ENCODE results near the gene MRPL43. TPM values are rescaled to one million over a fixed set of nuclear protein-coding genes. Genes with fewer than 3 reads are reported as not detected.

MRPL43 gene
- total and polyA plus RNA-seq, 2 donors (not counting 1 experiment from before 2014, with no cell fraction given): 56.2 to 99.4 TPM

- H3K27me3 ChIP-seq (replicated peaks in 1 of 4; ENCODE audit: control extremely low read depth in 1 of 4, control insufficient read depth in 3 of 4, insufficient read depth in 4 of 4, low read length in 3 of 4): no peaks in the 10 kb centered on the region
- TF ChIP-seq CTCF (IDR thresholded peaks at IDR 0.05): no peak
- TF ChIP-seq EZH2 (IDR thresholded peaks at IDR 0.05; ENCODE audit: borderline replicate concordance, insufficient read depth, low read depth, low read length, poor library complexity, severe bottlenecking): no peak
Observed at GRCh38 chr10:100993986-100994708, 6.8 kb upstream of the MRPL43 start.

GRCh38 chr10:100989088-100989487 lies 1.8 kb upstream of the MRPL43 start:
- Histone ChIP-seq H3K27me3 (replicated peaks in 1 of 4; ENCODE audit: control extremely low read depth in 1 of 4, control insufficient read depth in 3 of 4, insufficient read depth in 4 of 4, low read length in 3 of 4) (no peaks in the 10 kb centered on the region), H3K9ac (ENCODE audit: low read length) (no peak overlapping the region), H3K4me2 (replicated peaks; ENCODE audit: low read depth, low read length, poor library complexity, severe bottlenecking) (peak overlapping the region; percentile 82), H2AFZ (ENCODE audit: insufficient read depth, low read depth, low read length, poor library complexity, severe bottlenecking) (no peak overlapping the region), H4K20me1 (ENCODE audit: control insufficient read depth, insufficient read depth, low read length, poor library complexity, severe bottlenecking) (peaks cover 22% of the 10 kb centered on the region), H3K27ac (ENCODE audit: low read length in 2 of 2) (no peak overlapping the region), H3K79me2 (ENCODE audit: control insufficient read depth, insufficient read depth, low read length) (peaks cover 47% of the 10 kb centered on the region), H3K9me3 (ENCODE audit: control extremely low read depth in 1 of 3, control insufficient read depth in 2 of 3, insufficient read depth in 1 of 3, low read length in 2 of 3) (no peaks in the 10 kb centered on the region), H3K4me3 (ENCODE audit: control extremely low read depth in 1 of 5, extremely low read depth in 1 of 5, insufficient read depth in 1 of 5, low read depth in 2 of 5, low read length in 4 of 5) (no peak overlapping the region), H3K36me3 (replicated peaks in 1 of 2; ENCODE audit: control extremely low read depth in 1 of 2, control insufficient read depth in 1 of 2, extremely low read depth in 1 of 2, insufficient read depth in 2 of 2, low read length in 1 of 2) (peaks cover 0 to 30% of the 10 kb centered on the region in 2 experiments), H3K4me1 (ENCODE audit: control insufficient read depth in 2 of 2, insufficient read depth in 2 of 2, low read length in 2 of 2) (peaks cover 18 to 28% of the 10 kb centered on the region in 2 donors)
- intact Hi-C loops (cut with micrococcal nuclease): no loop called here
- DNase-seq (no peak), ATAC-seq (ENCODE audit: low read depth) (no peak)
- Mint-ChIP-seq H3K27ac (no peak overlapping the region), H3K4me1 (peaks cover 36% of the 10 kb centered on the region), H3K9me3 (ENCODE audit: insufficient read depth) (no peaks in the 10 kb centered on the region), H3K4me3 (no peak overlapping the region), H3K27me3 (no peaks in the 10 kb centered on the region)
- no peak for TF ChIP-seq CTCF (IDR thresholded peaks at IDR 0.05)
- 97% methylated on average over 16 of the region's 21 CpGs for WGBS (ENCODE audit: insufficient coverage)
- ChIA-PET CTCF (interaction anchor here (0.7 to 5.6 kb wide), 6 partner anchors 8 to 71 kb away, joined by 3 to 49 read pairs (median 6); partner anchors contain the start of gene LZTS2), POLR2A (no interaction called here)

More at GRCh38 chr10:100993986-100994708, 6.8 kb upstream of the MRPL43 start:
- H3K79me2 ChIP-seq (ENCODE audit: control insufficient read depth, insufficient read depth, low read length): peaks cover 15% of the 10 kb centered on the region
- H3K27ac Mint-ChIP-seq: peak overlapping the region; percentile 5
- POLR2A ChIA-PET: no interaction called here
- intact Hi-C loops (cut with micrococcal nuclease): no loop called here
- peaks cover 14 to 25% of the 10 kb centered on the region in 2 donors for H3K4me1 ChIP-seq (ENCODE audit: control insufficient read depth in 2 of 2, insufficient read depth in 2 of 2, low read length in 2 of 2)
- CTCF ChIA-PET: interaction anchor here (1.8 kb wide), 1 partner anchor 20 kb away, joined by 7 read pairs; no protein-coding TSS in a partner anchor
- H3K36me3 ChIP-seq (replicated peaks in 1 of 2; ENCODE audit: control extremely low read depth in 1 of 2, control insufficient read depth in 1 of 2, extremely low read depth in 1 of 2, insufficient read depth in 2 of 2, low read length in 1 of 2): peaks cover 0 to 30% of the 10 kb centered on the region in 2 experiments
- no peak overlapping the region for H3K4me3 ChIP-seq (ENCODE audit: control extremely low read depth in 1 of 5, extremely low read depth in 1 of 5, insufficient read depth in 1 of 5, low read depth in 2 of 5, low read length in 4 of 5)
- peaks cover 9% of the 10 kb centered on the region for H4K20me1 ChIP-seq (ENCODE audit: control insufficient read depth, insufficient read depth, low read length, poor library complexity, severe bottlenecking)
- ATAC-seq (ENCODE audit: low read depth): no peak
- H3K4me3 Mint-ChIP-seq: no peak overlapping the region
- peaks cover 25% of the 10 kb centered on the region for H3K4me1 Mint-ChIP-seq
- no peaks in the 10 kb centered on the region for H3K9me3 ChIP-seq (ENCODE audit: control extremely low read depth in 1 of 3, control insufficient read depth in 2 of 3, insufficient read depth in 1 of 3, low read length in 2 of 3)
- H3K27me3 Mint-ChIP-seq: no peaks in the 10 kb centered on the region
- no peak overlapping the region for H3K4me2 ChIP-seq (replicated peaks; ENCODE audit: low read depth, low read length, poor library complexity, severe bottlenecking)
- H3K27ac ChIP-seq (ENCODE audit: low read length in 2 of 2): no peak overlapping the region
- no peaks in the 10 kb centered on the region for H3K9me3 Mint-ChIP-seq (ENCODE audit: insufficient read depth)
- H3K9ac ChIP-seq (ENCODE audit: low read length): no peak overlapping the region
- H2AFZ ChIP-seq (ENCODE audit: insufficient read depth, low read depth, low read length, poor library complexity, severe bottlenecking): no peak overlapping the region
- WGBS (ENCODE audit: insufficient coverage): 88% methylated on average over 10 of the region's 10 CpGs
- DNase-seq: no peak

Data from B cell (primary cell).